WTC11 (cell line): ENCODE results near the gene CCDC61. TPM values are rescaled to one million over a fixed set of nuclear protein-coding genes. Genes with fewer than 3 reads are reported as not detected.

Source experiments
- ATAC-seq: fragments of 200-7000 bp; cut with Tn5 transposase; 2 replicates; pipeline ENCODE4 v1.10.0; 2021; ENCODE audit warnings: mild to moderate bottlenecking, moderate library complexity
- CTCF ChIA-PET: fragments of 300-600 bp; sonication (Branson Sonifier 250); formaldehyde crosslinking; loops from one replicate; lab custom pipeline; 2021; ENCODE audit warnings: antibody characterized with exemption; lab: Charles Lee
- POLR2A ChIA-PET: fragments of 350-600 bp; sonication (Branson Sonifier 250); formaldehyde crosslinking; loops from one replicate; lab custom pipeline; 2021; ENCODE audit warnings: antibody characterized with exemption; lab: Charles Lee
- DNase-seq: peaks from one replicate; pipeline ENCODE4 v3.0.0; 2021; ENCODE audit warnings: low spot score
- H3K27ac Mint-ChIP-seq: 2 replicates; pipeline ENCODE4 v1.8.0; 2021; ENCODE audit warnings: mixed read lengths
- H3K27me3 Mint-ChIP-seq: 2 replicates; pipeline ENCODE4 v1.8.0; 2021; ENCODE audit warnings: low read depth, mild to moderate bottlenecking, moderate library complexity, mixed read lengths
- H3K36me3 Mint-ChIP-seq: 2 replicates; pipeline ENCODE4 v1.8.0; 2021; ENCODE audit warnings: mixed read lengths
- H3K4me1 Mint-ChIP-seq: 2 replicates; pipeline ENCODE4 v1.8.0; 2022; ENCODE audit warnings: mixed read lengths
- H3K4me3 Mint-ChIP-seq: 2 replicates; pipeline ENCODE4 v1.8.0; 2021; ENCODE audit warnings: mild to moderate bottlenecking, moderate library complexity, mixed read lengths
- H3K9me3 Mint-ChIP-seq: 2 replicates; pipeline ENCODE4 v1.8.0; 2021; ENCODE audit warnings: mixed read lengths
- ARID4B ChIP-seq: sonication (generic); formaldehyde crosslinking; IDR thresholded peaks from 2 replicates; pipeline ENCODE4 v1.8.0; 2023; ENCODE audit warnings: missing genetic modification reagents, mild to moderate bottlenecking, borderline replicate concordance
- ATF3 ChIP-seq: sonication (generic); formaldehyde crosslinking; conservative IDR thresholded peaks from 2 replicates; pipeline ENCODE4 v1.8.1; 2022; ENCODE audit warnings: mild to moderate bottlenecking, missing genetic modification reagents
- E2F1 ChIP-seq: sonication (generic); formaldehyde crosslinking; IDR thresholded peaks from 2 replicates; pipeline ENCODE4 v1.8.0; 2022; ENCODE audit warnings: mild to moderate bottlenecking, missing genetic modification reagents
- E2F5 ChIP-seq: sonication (generic); formaldehyde crosslinking; IDR thresholded peaks from 2 replicates; pipeline ENCODE4 v1.8.1; 2022; ENCODE audit warnings: mild to moderate bottlenecking, moderate library complexity, missing genetic modification reagents
- FOXP1 ChIP-seq: sonication (generic); formaldehyde crosslinking; IDR thresholded peaks from 2 replicates; pipeline ENCODE4 v1.8.0; 2022; ENCODE audit warnings: missing genetic modification reagents, mild to moderate bottlenecking, moderate library complexity, borderline replicate concordance
- GABPB1 ChIP-seq: sonication (generic); formaldehyde crosslinking; IDR thresholded peaks from 2 replicates; pipeline ENCODE4 v1.8.1; 2023; ENCODE audit warnings: mild to moderate bottlenecking, missing genetic modification reagents
- IRF1 ChIP-seq: sonication (generic); formaldehyde crosslinking; IDR thresholded peaks from 2 replicates; pipeline ENCODE4 v1.8.0; 2023; ENCODE audit warnings: missing genetic modification reagents
- IRF2 ChIP-seq: sonication (generic); formaldehyde crosslinking; IDR thresholded peaks from 2 replicates; pipeline ENCODE4 v1.8.0; 2022; ENCODE audit warnings: low read depth, missing genetic modification reagents, borderline replicate concordance
- JAZF1 ChIP-seq: fragments of 250-450 bp; sonication (Bioruptor Pico); IDR thresholded peaks from 2 replicates; pipeline ENCODE4 v1.9.0; 2021; ENCODE audit warnings: moderate library complexity, mild to moderate bottlenecking, inconsistent platforms
- KAT7 ChIP-seq: sonication (generic); formaldehyde crosslinking; IDR thresholded peaks from 2 replicates; pipeline ENCODE4 v1.8.1; 2023; ENCODE audit warnings: missing genetic modification reagents, mild to moderate bottlenecking, borderline replicate concordance
- MLX ChIP-seq: sonication (generic); formaldehyde crosslinking; IDR thresholded peaks from 2 replicates; pipeline ENCODE4 v1.8.1; 2023; ENCODE audit warnings: mild to moderate bottlenecking, missing genetic modification reagents, moderate library complexity
- NFE2L1 ChIP-seq: sonication (generic); formaldehyde crosslinking; IDR thresholded peaks from 2 replicates; pipeline ENCODE4 v1.8.1; 2023; ENCODE audit warnings: missing genetic modification reagents
- NR2C2 ChIP-seq: sonication (generic); formaldehyde crosslinking; IDR thresholded peaks from 2 replicates; pipeline ENCODE4 v1.8.0; 2022; ENCODE audit warnings: mild to moderate bottlenecking, missing genetic modification reagents
- PREB ChIP-seq: sonication (generic); formaldehyde crosslinking; IDR thresholded peaks from 2 replicates; pipeline ENCODE4 v1.8.1; 2022; ENCODE audit warnings: mild to moderate bottlenecking, missing genetic modification reagents, moderate library complexity, borderline replicate concordance
- RELA ChIP-seq: sonication (generic); formaldehyde crosslinking; IDR thresholded peaks from 2 replicates; pipeline ENCODE4 v1.8.1; 2022; ENCODE audit warnings: missing genetic modification reagents, mild to moderate bottlenecking, borderline replicate concordance
- SP1 ChIP-seq: sonication (generic); formaldehyde crosslinking; conservative IDR thresholded peaks from 2 replicates; pipeline ENCODE4 v1.8.1; 2022; ENCODE audit warnings: missing genetic modification reagents
- TCF7 ChIP-seq: sonication (generic); formaldehyde crosslinking; IDR thresholded peaks from 2 replicates; pipeline ENCODE4 v1.8.0; 2022; ENCODE audit warnings: mild to moderate bottlenecking, low read depth, missing genetic modification reagents, moderate library complexity
- TEAD4 ChIP-seq: sonication (generic); formaldehyde crosslinking; IDR thresholded peaks from 2 replicates; pipeline ENCODE4 v1.8.0; 2022; ENCODE audit warnings: mild to moderate bottlenecking, missing genetic modification reagents
- TP53 ChIP-seq: sonication (generic); formaldehyde crosslinking; IDR thresholded peaks from 2 replicates; pipeline ENCODE4 v1.8.1; 2023; ENCODE audit warnings: mild to moderate bottlenecking, missing genetic modification reagents
- ZMAT4 ChIP-seq: fragments of 250-450 bp; sonication (Bioruptor Pico); IDR thresholded peaks from 2 replicates; pipeline ENCODE4 v1.9.0; 2021; ENCODE audit warnings: mild to moderate bottlenecking
- ZNF232 ChIP-seq: sonication (generic); formaldehyde crosslinking; IDR thresholded peaks from 2 replicates; pipeline ENCODE4 v1.8.0; 2022; ENCODE audit warnings: mild to moderate bottlenecking, missing genetic modification reagents
- ZNF317 ChIP-seq: sonication (generic); formaldehyde crosslinking; IDR thresholded peaks from 2 replicates; pipeline ENCODE4 v1.8.1; 2023; ENCODE audit warnings: low read depth, mild to moderate bottlenecking, moderate library complexity, missing genetic modification reagents, borderline replicate concordance
- ZNF512 ChIP-seq: sonication (generic); formaldehyde crosslinking; IDR thresholded peaks from 2 replicates; pipeline ENCODE4 v1.8.1; 2022; ENCODE audit warnings: missing genetic modification reagents, borderline replicate concordance
- total RNA-seq: library from RNA; stranded (reverse); gene quantifications from 3 replicates; pipeline ENCODE4 v1.2.3, GENCODE V29; 2021

CCDC61 gene
- total RNA-seq, 1 experiment from 2014 or later, result 33.7 TPM

- Mint-ChIP-seq H3K27me3 (peaks cover 76% of the 10 kb centered on the region), H3K4me1 (no peaks in the 10 kb centered on the region; the same call in 1 of the 2 replicates), H3K9me3 (peaks cover 28% of the 10 kb centered on the region), H3K27ac (no peak overlapping the region), H3K4me3 (no peak overlapping the region), H3K36me3 (no peaks in the 10 kb centered on the region)
- no peak for DNase-seq
- ChIA-PET POLR2A (no interaction called here), CTCF (interaction anchor here (1.2 to 4.0 kb wide), 2 partner anchors 13 to 35 kb away, joined by 4 to 24 read pairs; no protein-coding TSS in a partner anchor)
- no peak for ATAC-seq
- TF ChIP-seq ZNF512 (CRISPR knock-in tag), result no peak
- TF ChIP-seq KAT7 (CRISPR knock-in tag), result no peak
- no peak for TF ChIP-seq SP1 (CRISPR knock-in tag)
- no peak for TF ChIP-seq NR2C2 (CRISPR knock-in tag)
- no peak for TF ChIP-seq NFE2L1 (CRISPR knock-in tag)
- no peak for TF ChIP-seq ATF3 (CRISPR knock-in tag)
- no peak for TF ChIP-seq FOXP1 (CRISPR knock-in tag)
- TF ChIP-seq TEAD4, result no peak
- TF ChIP-seq IRF2 (CRISPR knock-in tag), result no peak
- no peak for TF ChIP-seq ZNF317 (CRISPR knock-in tag)
- TF ChIP-seq, all 79 proteins: peak for 0
Measured at GRCh38 chr19:46042252-46042883, 47.1 kb downstream of the CCDC61 start.

GRCh38 chr19:46043519-46043918, 48.3 kb downstream of the CCDC61 start:
- no peak for DNase-seq
- no peaks in the 10 kb centered on the region for H3K36me3 Mint-ChIP-seq
- TF ChIP-seq E2F1 (CRISPR knock-in tag) (no peak), E2F5 (CRISPR knock-in tag) (no peak), TP53 (CRISPR knock-in tag) (no peak), IRF1 (no peak), ZMAT4 (no peak), ARID4B (CRISPR knock-in tag) (no peak), ZNF232 (CRISPR knock-in tag) (no peak), MLX (no peak), JAZF1 (no peak), RELA (CRISPR knock-in tag) (no peak), GABPB1 (no peak), TCF7 (CRISPR knock-in tag) (no peak), SP1 (CRISPR knock-in tag) (no peak), PREB (CRISPR knock-in tag) (no peak), KAT7 (CRISPR knock-in tag) (no peak)

More at GRCh38 chr19:46043519-46043918, 48.3 kb downstream of the CCDC61 start:
- Mint-ChIP-seq H3K4me1 (no peaks in the 10 kb centered on the region; the same call in 1 of the 2 replicates), H3K4me3 (no peak overlapping the region), H3K9me3 (peaks cover 29% of the 10 kb centered on the region), H3K27me3 (peaks cover 84% of the 10 kb centered on the region), H3K27ac (no peak overlapping the region)
- ChIA-PET POLR2A (interaction anchor here (0.6 kb wide), 1 partner anchor 762 kb away, joined by 3 read pairs; no protein-coding TSS in a partner anchor), CTCF (interaction anchor here (0.9 to 4.0 kb wide), 4 partner anchors 14 to 35 kb away, joined by 3 to 24 read pairs (median 5); no protein-coding TSS in a partner anchor)
- no peak for ATAC-seq
